NT2/D1 (cell line): ENCODE data around the gene CKAP2L.
"Not testable (repeated sequence)": the region's sequence is repeated elsewhere in the genome, so short reads cannot be mapped to it uniquely, and the experiment has no call there.

ENCODE experiments used
- SUZ12 ChIP-seq: IDR thresholded peaks from 2 replicates; pipeline ENCODE4 v1.6.1; 2011; ENCODE audit not compliant: insufficient read length, insufficient read depth; ENCODE audit errors: extremely low read depth
- ZNF274 ChIP-seq: IDR thresholded peaks from 2 replicates; pipeline ENCODE4 v1.6.1; 2011; ENCODE audit warnings: mild to moderate bottlenecking, low read depth, low read length

DNA sequence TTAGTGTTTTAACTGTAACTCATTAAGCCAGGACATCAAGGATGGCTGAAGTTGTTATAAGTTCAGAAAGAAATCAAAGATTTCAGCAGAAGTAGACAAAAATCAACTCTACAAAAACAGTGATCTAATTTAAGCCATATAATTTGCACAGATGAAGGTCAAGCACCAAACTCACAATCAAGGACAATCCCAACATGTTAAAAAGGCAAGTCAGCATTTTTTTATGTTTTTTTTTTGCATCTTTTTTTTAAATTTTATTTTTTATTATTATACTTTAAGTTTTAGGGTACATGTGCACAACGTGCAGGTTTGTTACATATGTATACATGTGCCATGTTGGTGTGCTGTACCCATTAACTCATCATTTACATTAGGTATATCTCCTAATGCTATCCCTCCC is 48.3 kb downstream of the CKAP2L start:
- TF ChIP-seq ZNF274, SUZ12: not testable (repeated sequence)
